Right hindlimb (tissue), 1 donor: ENCODE results near the gene TAF3.

Experiments
- DNase-seq: peaks from one replicate; pipeline ENCODE4 v3.0.0-alpha.2; 2018

TAF3 gene

GRCh38 chr10:8060704-8061121 lies 242.4 kb downstream of the TAF3 start:
- DNase-seq = no peak

- no peak for DNase-seq
Measured at GRCh38 chr10:8061274-8062211, 243.2 kb downstream of the TAF3 start.

- no peak for DNase-seq
Measured at GRCh38 chr10:8063128-8063908, 245.0 kb downstream of the TAF3 start.

GRCh38 chr10:8063935-8064334 lies 245.6 kb downstream of the TAF3 start:
- no peak for DNase-seq

- DNase-seq = no peak
Measured at GRCh38 chr10:8064436-8064835, 246.1 kb downstream of the TAF3 start.

- DNase-seq = no peak
Measured at GRCh38 chr10:8065651-8066050, 247.3 kb downstream of the TAF3 start.

GRCh38 chr10:8066124-8066523 lies 247.8 kb downstream of the TAF3 start:
- DNase-seq = no peak
